Measurements from ENCODE around the gene PTCH2.
"Not testable (repeated sequence)": the region's sequence is repeated elsewhere in the genome, so short reads cannot be mapped to it uniquely, and the experiment has no call there.

PTCH2 gene

GRCh38 chr1:44799770-44800584 lies 43.1 kb downstream of the PTCH2 start, which contains the start of gene PLK3:
Gene PLK3, plus strand, starts transcription at chr1:44800377. Its CDS starts 87 bp downstream, at chr1:44800464.
- peak; percentile 99 for DNase-seq

DNA sequence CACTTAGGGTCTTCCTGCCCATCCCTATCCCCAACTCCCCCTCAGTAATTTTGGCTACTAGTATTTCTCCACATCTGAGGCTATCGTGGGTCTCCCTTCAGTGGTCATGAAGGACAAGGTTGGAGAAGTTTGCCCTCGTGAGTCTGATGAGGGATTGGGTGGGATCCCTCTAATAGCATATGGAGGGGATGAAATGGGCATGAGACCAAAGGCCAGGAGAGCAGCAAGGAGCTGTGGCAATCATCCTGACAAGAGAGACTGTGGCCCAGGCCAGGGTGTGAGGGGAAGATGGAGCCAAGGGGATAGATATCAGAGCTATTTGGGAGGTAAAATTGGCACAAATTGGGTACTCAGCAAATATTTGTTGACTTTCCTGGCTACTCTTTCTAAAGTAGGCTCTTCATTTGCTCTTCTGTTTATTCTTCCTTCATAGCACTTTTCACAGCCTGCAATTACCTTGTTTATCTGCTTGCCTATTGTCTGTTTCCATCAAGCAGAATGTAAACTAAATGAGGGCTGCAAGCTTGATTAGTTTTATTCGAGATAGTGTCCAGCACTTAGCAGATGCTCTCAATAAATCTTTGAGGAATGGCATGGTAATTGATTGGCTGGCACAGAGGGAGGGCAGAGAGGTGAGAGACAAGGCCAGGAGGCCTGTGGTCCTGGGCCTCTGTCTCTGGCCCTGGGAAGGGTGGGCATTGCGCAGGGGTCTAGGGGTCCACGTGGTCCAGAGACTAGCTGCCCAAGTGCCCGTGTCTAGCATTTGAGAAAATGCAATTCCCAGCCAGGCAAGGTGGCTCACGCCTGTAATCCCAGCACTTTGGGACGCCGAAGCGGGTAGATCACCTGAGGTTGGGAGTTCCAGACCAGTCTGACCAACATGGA lies 44.3 kb downstream of the PTCH2 start:
- no peak for DNase-seq

DNA sequence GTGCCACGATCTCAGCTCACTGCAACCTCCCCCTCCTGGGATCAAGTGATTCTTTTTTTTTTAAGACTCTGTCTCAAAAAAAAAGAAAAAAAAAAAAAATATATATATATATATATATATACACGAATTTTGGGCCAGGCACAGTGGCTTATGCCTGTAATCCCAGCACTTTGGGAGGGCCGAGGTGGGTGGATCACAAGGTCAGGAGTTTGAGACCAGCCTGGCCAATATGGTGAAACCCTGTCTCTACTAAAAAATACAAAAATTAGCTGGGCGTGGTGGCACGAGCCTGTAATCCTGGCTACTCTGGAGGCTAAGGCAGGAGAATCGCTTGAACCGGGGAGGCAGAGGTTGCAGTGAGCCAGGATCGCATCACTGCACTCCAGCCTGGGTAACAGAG lies 45.2 kb downstream of the PTCH2 start:
- DNase-seq = not testable (repeated sequence)

- no peak for DNase-seq
Measured at GRCh38 chr1:44792736-44793502, 50.1 kb downstream of the PTCH2 start.

GRCh38 chr1:44790968-44791801 lies 51.9 kb downstream of the PTCH2 start:
- DNase-seq = no peak

GRCh38 chr1:44788120-44788860 lies 54.8 kb downstream of the PTCH2 start, which contains the start of gene BEST4:
Gene BEST4, minus strand, starts transcription at chr1:44788170. Its CDS starts 465 bp downstream, at chr1:44787705.
- no peak for DNase-seq

DNA sequence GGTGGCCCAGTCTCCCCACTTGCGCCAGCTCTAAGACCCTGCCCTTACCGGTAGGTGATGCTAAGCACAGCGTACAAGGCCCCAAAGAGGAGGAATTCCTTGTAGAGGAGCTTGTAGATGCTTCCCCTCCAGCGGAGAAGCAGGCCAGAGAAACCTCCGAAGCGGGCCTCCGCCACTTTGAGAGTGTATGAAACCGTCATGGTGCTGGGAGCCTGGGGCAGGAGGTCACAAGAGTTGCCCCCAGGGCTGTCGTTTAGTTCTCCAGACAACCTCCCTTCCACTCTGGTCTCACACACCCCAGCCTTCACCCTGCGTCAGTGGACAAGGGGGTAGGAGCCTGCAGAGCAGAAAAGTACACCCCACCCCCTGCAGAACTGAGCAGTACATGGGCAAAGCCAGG lies 55.5 kb downstream of the PTCH2 start:
- DNase-seq = no peak

GRCh38 chr1:44786841-44787426 lies 56.1 kb downstream of the PTCH2 start:
- no peak for DNase-seq

GRCh38 chr1:44786138-44786840 lies 56.8 kb downstream of the PTCH2 start:
- peak; percentile 93 for DNase-seq

DNA sequence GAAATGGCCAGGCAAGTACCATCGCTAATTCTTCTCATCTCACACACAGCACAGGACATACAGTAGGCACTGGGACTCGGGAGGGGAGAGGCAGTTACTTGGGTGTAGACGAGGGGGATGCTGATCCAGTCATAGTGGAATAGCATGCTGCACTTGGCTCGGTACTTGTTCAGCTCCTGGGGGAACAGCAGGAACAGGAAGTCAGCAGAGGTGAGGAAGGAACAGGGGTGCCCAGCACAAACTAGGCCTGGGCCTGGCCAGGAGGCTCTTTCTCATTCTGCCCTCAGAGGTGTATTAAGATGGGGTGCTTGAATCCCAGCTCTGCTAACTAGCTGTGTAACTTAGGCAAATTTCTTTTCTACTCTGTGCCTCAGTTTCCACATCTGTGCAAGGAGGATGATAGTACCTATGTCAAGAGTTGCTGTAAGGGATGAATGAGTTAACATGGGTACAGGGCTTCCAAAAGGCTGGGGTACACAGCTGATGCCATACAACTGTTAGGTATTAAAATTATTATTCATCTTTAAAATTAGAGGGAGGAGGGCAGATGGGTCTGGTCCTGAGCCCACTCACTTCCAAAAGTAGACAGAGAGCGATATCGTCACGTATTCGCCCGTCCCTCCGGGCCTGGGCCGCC lies 57.4 kb downstream of the PTCH2 start:
- DNase-seq = no peak

GRCh38 chr1:44785029-44785380 lies 58.0 kb downstream of the PTCH2 start:
- DNase-seq = no peak

GRCh38 chr1:44784094-44785028 lies 58.7 kb downstream of the PTCH2 start:
- DNase-seq = peak; percentile 75

GRCh38 chr1:44783697-44784093 lies 59.4 kb downstream of the PTCH2 start:
- DNase-seq = no peak

GRCh38 chr1:44780583-44781121 lies 62.4 kb downstream of the PTCH2 start:
- peak; percentile 44 for DNase-seq

GRCh38 chr1:44778705-44779576 lies 64.1 kb downstream of the PTCH2 start:
- no peak for DNase-seq

DNA sequence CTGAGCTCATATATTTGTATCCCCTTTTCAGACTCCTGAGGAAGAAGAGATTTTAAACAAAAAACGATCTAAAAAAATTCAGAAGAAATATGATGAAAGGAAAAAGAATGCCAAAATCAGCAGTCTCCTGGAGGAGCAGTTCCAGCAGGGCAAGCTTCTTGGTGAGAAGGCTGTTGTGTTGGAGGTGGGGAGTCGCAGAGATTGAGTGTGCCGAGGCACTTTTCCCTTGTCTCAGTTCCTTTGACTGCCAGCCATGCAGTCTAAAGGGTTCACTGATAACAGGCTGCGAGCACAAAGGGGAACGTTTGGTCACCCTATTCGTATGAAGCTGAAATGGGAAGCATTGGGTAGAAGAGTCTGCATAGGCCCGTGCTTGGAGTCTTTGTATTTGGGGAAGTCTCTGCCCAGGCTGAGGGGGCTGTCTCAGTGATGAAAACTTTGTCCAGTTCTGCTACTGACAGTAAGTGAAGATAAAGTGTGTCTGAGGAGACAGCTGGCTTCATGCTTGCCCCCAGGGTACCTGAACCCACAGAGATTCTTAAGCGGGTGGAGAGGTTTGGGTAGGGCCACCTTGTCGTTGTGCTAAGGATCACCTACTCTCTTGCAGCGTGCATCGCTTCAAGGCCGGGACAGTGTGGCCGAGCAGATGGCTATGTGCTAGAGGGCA lies 65.0 kb downstream of the PTCH2 start:
- DNase-seq = no peak

DNA sequence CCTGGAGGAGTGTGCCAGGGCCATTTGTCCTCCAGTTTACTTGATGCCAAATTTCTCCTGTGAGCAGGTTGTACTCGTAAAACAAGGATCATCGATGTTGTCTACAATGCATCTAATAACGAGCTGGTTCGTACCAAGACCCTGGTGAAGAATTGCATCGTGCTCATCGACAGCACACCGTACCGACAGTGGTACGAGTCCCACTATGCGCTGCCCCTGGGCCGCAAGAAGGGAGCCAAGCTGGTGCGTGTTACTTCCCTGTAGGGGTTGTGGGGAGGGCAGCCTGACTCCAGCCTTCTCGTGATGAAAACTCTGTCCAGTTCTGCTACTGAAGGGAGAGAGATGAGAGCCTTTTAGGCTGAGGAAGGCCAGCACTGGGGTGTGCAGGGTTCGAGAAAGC lies 65.5 kb downstream of the PTCH2 start:
- no peak for DNase-seq
